ENCODE measurements around the gene AOX1.

DNA sequence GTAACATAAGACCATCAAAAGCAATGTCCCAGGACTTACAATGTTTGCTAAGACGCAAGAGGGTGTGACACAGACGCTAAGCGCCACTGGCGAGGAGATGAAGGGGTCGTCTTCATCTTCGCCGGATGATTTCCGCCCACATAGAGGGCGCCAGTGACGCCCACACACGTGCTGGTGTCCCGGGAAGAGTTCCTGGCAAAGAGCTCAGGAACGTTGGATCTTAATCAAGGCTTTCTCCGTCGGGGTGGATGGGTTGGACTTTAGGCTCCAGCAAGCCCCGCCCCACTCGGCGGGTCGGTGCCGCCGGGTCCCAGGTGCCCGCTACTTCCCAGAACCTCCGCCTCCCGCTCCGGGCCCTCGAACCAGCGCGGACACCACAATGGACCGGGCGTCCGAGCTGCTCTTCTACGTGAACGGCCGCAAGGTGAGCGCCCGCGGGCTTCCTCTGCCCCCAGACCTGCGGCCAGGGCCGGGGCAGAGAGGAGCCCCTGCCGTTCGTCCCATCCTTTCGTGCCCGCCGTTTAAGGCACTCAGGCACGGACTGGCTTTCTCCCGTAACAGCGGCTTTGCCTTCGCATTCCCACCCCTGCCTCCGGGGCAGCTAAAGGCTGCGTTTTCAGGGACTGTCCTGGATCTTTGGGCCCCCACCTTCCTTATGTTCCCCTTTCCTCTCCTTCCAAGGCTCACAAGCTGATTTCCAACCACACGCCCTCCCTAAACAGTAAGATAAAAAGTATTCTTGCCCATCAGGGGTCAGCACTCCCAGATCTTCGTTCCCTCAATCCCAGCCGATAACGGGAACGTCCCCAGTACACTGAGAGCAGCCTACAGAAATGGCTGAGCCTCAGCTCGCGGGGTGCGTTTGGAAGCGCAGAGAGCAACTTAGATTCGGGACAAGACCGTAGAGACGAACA lies at the start of gene AOX1:
- TF ChIP-seq CTCF (IDR thresholded peaks at IDR 0.05) (no peak), POLR2A (IDR thresholded peaks at IDR 0.05) (no peak)

Measured in lower leg skin (tissue), 3 donors.